Uterus (tissue), 2 donors: ENCODE data around the gene CLIP2.
"Not testable (repeated sequence)": the region's sequence is repeated elsewhere in the genome, so short reads cannot be mapped to it uniquely, and the experiment has no call there.

Source experiments
- CTCF ChIP-seq, 4 experiments: fragments of 200-600 bp in 2 of 4; fragments of 450-650 bp in 2 of 4; sonication (generic) in 2 of 4; IDR thresholded peaks; one replicate each; pipeline ENCODE4 v1.5.1; 2016 to 2019; ENCODE audit warnings: antibody characterized with exemption in 4 of 4, mild to moderate bottlenecking in 2 of 4, moderate library complexity in 1 of 4
- POLR2A ChIP-seq, 2 donors: fragments of 450-650 bp; IDR thresholded peaks; one replicate each; pipeline ENCODE4 v1.6.1; 2016; ENCODE audit warnings: antibody characterized with exemption in 2 of 2, mild to moderate bottlenecking in 1 of 2, moderate library complexity in 1 of 2

GRCh38 chr7:74352551-74353138 lies 63.4 kb downstream of the CLIP2 start:
- not testable (repeated sequence) for TF ChIP-seq CTCF, POLR2A (IDR thresholded peaks at IDR 0.05)
